OCI-LY3 (cell line): Measurements from ENCODE around the gene NDUFB7.
A peak's percentile ranks its signal among the peaks of the same experiment; 100 is the strongest.

ENCODE experiments used
- H2AFZ ChIP-seq: fragments of 200-600, 300-600 bp; shearing (Covaris generic); 2 replicates; pipeline ENCODE4 v1.6.0; 2014; ENCODE audit warnings: antibody characterized with exemption, low read depth, low read length
- H3K27ac ChIP-seq: fragments of 200-600, 300-600 bp; sonication (generic); 2 replicates; pipeline ENCODE4 v1.5.1; 2014; ENCODE audit warnings: mild to moderate bottlenecking, low read length, moderate library complexity, mixed read lengths
- H3K27me3 ChIP-seq: fragments of 200-600, 300-600 bp; sonication (generic); 2 replicates; pipeline ENCODE4 v1.6.1; 2014; ENCODE audit warnings: low read depth, low read length, mixed read lengths
- H3K36me3 ChIP-seq: fragments of 200-600, 300-600 bp; sonication (generic); replicated peaks from 2 replicates; pipeline ENCODE3; 2014; ENCODE audit warnings: low read depth, low read length, mixed read lengths
- H3K4me1 ChIP-seq: fragments of 300-600, 200-600 bp; sonication (generic); 2 replicates; pipeline ENCODE4 v1.6.1; 2014; ENCODE audit warnings: low read length, mixed read lengths
- H3K4me2 ChIP-seq: fragments of 200-600, 300-600 bp; sonication (generic); 2 replicates; pipeline ENCODE4 v1.6.1; 2014; ENCODE audit warnings: low read length, mixed read lengths
- H3K4me3 ChIP-seq: fragments of 300-600, 200-600 bp; sonication (generic); 2 replicates; pipeline ENCODE4 v1.5.1; 2014; ENCODE audit warnings: antibody characterized with exemption, mild to moderate bottlenecking, low read length, moderate library complexity
- H3K79me2 ChIP-seq: fragments of 300-600, 200-600 bp; shearing (Covaris generic); 2 replicates; pipeline ENCODE4 v1.6.1; 2014; ENCODE audit warnings: mild to moderate bottlenecking, low read length, mixed read lengths
- H3K9ac ChIP-seq: fragments of 300-600, 200-600 bp; shearing (Covaris generic); 2 replicates; pipeline ENCODE4 v1.6.0; 2014; ENCODE audit warnings: mild to moderate bottlenecking, low read length, moderate library complexity
- H3K9me3 ChIP-seq: fragments of 200-600, 300-600 bp; shearing (Covaris generic); 2 replicates; pipeline ENCODE4 v1.6.1; 2014; ENCODE audit warnings: low read length, mixed read lengths; ENCODE audit not compliant: insufficient read depth
- H4K20me1 ChIP-seq: fragments of 200-600, 300-600 bp; sonication (generic); 2 replicates; pipeline ENCODE4 v1.6.1; 2016; ENCODE audit warnings: low read length, mixed read lengths; ENCODE audit not compliant: insufficient read depth
- CTCF ChIP-seq: fragments of 200-600, 300-600 bp; sonication (generic); IDR thresholded peaks from 2 replicates; pipeline ENCODE4 v1.5.1; 2014; ENCODE audit warnings: antibody characterized with exemption, low read length, low read depth
- EZH2phosphoT487 ChIP-seq: fragments of 200-600 bp; shearing (Covaris generic); IDR thresholded peaks from 2 replicates; pipeline ENCODE4 v1.6.1; 2018; ENCODE audit warnings: antibody characterized with exemption, mixed run types, low read depth

The NDUFB7 gene

DNA sequence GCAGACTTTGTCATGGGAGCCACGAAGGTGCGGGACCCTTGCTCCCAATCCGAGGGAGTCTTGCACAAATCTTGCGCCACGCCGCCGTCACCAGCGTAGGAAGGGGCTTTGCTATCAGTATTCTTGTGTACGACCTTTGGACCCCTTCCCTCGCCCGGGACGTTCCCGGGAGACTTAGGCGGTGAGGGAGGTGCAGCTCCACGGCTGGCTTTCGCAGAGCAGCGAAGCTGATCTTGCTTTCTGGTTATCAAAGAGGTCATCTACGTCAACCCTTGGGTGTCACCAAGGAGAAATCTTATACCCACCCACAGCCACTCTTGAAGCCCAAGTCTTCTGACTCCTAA, 41.9 kb downstream of the NDUFB7 start:
- Histone ChIP-seq H2AFZ (peak overlapping the region; percentile 59; the same call in 1 of the 2 replicates), H3K4me2 (peak overlapping the region; percentile 72), H3K9me3 (no peaks in the 10 kb centered on the region), H3K9ac (peak overlapping the region; percentile 80), H3K4me3 (peak overlapping the region; percentile 87), H3K79me2 (peaks cover 51% of the 10 kb centered on the region), H3K4me1 (peaks cover 11% of the 10 kb centered on the region), H3K27ac (peak overlapping the region; percentile 72), H3K27me3 (no peaks in the 10 kb centered on the region), H4K20me1 (peaks cover 10% of the 10 kb centered on the region), H3K36me3 (peaks cover 22% of the 10 kb centered on the region)
- TF ChIP-seq CTCF: no peak
- TF ChIP-seq EZH2phosphoT487: no peak

DNA sequence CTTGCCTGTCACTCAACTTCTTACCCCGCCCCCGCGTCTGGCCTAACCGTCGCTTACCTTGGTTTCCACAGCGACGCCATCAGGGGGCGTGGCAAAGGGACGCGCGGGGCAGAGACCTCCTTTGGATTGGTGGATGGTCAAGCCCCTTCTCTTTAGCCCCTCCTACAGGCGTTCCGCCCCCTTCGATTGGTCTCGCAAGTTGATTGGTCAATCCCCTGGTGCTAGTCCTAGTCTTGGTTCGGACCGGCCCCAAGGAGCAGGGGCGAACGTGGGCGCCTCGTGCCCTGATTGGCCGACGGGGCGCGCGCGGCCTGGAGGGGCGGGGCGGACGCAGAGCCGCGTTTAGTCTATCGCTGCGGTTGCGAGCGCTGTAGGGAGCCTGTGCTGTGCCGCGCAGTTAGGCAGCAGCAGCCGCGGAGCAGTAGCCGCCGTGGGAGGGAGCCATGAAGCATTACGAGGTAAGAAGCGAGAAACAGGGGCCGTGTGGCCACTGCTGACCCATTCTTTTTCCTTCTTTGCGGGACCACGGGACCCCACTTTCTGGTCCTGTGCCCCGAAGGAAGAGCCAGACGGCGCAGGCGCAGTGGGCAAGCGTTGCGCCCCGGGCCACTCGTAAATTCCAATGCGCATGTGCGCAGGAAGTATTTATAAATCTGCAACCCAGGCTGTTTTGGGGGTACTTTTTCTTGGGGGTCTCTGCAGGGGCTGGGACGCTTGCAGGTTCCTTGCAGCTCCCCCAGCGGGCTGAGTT, 42.4 kb downstream of the NDUFB7 start, which contains the start of gene TECR:
TSS of gene TECR (plus strand) at position 341 of the 751 bp plus-strand sequence. CDS start at position 444, 103 bp downstream.
- H3K9me3 ChIP-seq: no peaks in the 10 kb centered on the region
- H3K36me3 ChIP-seq: peaks cover 17% of the 10 kb centered on the region
- H2AFZ ChIP-seq: peak within 1 kb of the TSS; percentile 59; the same call in 1 of the 2 replicates
- H3K79me2 ChIP-seq: peaks cover 46% of the 10 kb centered on the region
- H4K20me1 ChIP-seq: peaks cover 10% of the 10 kb centered on the region
- no peak for TF ChIP-seq EZH2phosphoT487
- TF ChIP-seq CTCF: no peak
- peak within 1 kb of the TSS; percentile 73 for H3K4me2 ChIP-seq
- H3K4me3 ChIP-seq: peak within 1 kb of the TSS; percentile 87
- peaks cover 11% of the 10 kb centered on the region for H3K4me1 ChIP-seq
- H3K27ac ChIP-seq: peak within 1 kb of the TSS; percentile 72
- H3K9ac ChIP-seq: peak within 1 kb of the TSS; percentile 80
- H3K27me3 ChIP-seq: no peaks in the 10 kb centered on the region

- Histone ChIP-seq H2AFZ (peak overlapping the region; percentile 56; the same call in 1 of the 2 replicates), H3K9ac (peak overlapping the region; percentile 47), H3K27ac (no peak overlapping the region)
These were observed 43.2 kb downstream of the NDUFB7 start for GRCh38 chr19:14528419-14529253.

More at GRCh38 chr19:14528419-14529253, 43.2 kb downstream of the NDUFB7 start:
- Histone ChIP-seq H3K36me3 (peaks cover 14% of the 10 kb centered on the region), H3K9me3 (no peaks in the 10 kb centered on the region), H3K4me3 (peak overlapping the region; percentile 76), H3K27me3 (no peaks in the 10 kb centered on the region), H4K20me1 (peaks cover 10% of the 10 kb centered on the region), H3K4me2 (peak overlapping the region; percentile 73), H3K79me2 (peaks cover 40% of the 10 kb centered on the region), H3K4me1 (peaks cover 11% of the 10 kb centered on the region)
- TF ChIP-seq CTCF (no peak), EZH2phosphoT487 (no peak)
